GF-D8 (cell line): ENCODE results near the gene SPAG6.

Source experiments
- DNase-seq: peaks from one replicate; lab custom pipeline; 2025; lab: John Stamatoyannopoulos, UW

Gene SPAG6

GRCh38 chr10:22434521-22434920, 89.2 kb downstream of the SPAG6 start:
- no peak for DNase-seq

DNA sequence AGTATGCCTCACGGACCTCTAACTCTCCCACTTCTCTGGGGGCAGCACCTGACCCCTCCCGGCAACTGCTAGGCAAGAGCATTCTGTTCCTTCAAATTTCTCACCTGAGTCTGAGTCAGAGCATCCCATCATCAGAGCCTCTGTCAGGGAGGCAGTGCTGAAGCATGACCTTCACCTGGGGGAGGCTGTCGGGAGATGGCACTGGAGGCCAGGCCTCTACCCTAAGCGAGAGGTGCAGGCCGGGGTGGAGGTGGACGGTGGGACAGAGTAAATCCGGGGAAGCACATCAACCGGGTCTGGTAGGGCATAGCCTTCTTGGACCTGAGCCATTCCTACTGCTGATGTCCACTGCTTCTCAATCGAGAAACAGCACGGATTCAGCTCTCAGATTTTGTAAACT, 90.4 kb downstream of the SPAG6 start:
- no peak for DNase-seq

DNA sequence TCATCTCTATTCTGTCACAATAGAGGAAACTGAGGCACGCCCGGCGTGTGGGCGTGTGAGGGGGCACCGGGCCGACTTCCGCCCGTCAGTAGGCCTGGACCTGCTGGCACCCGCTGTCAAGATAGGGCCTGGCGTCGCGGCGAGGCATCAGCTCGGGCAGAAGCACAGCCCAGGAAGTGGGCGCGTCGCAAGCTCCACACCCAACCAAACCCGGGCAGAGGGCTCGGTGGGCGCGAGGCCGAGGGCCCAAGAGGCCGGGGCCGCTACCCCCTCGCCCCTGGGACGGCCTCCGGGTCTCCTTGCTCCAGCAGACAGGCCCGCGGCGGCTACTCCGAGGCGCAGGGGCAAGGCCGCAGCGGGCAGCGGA, 91.2 kb downstream of the SPAG6 start:
- no peak for DNase-seq

- peak; percentile 65 for DNase-seq
These were observed 91.8 kb downstream of the SPAG6 start for GRCh38 chr10:22436893-22437619.

DNA sequence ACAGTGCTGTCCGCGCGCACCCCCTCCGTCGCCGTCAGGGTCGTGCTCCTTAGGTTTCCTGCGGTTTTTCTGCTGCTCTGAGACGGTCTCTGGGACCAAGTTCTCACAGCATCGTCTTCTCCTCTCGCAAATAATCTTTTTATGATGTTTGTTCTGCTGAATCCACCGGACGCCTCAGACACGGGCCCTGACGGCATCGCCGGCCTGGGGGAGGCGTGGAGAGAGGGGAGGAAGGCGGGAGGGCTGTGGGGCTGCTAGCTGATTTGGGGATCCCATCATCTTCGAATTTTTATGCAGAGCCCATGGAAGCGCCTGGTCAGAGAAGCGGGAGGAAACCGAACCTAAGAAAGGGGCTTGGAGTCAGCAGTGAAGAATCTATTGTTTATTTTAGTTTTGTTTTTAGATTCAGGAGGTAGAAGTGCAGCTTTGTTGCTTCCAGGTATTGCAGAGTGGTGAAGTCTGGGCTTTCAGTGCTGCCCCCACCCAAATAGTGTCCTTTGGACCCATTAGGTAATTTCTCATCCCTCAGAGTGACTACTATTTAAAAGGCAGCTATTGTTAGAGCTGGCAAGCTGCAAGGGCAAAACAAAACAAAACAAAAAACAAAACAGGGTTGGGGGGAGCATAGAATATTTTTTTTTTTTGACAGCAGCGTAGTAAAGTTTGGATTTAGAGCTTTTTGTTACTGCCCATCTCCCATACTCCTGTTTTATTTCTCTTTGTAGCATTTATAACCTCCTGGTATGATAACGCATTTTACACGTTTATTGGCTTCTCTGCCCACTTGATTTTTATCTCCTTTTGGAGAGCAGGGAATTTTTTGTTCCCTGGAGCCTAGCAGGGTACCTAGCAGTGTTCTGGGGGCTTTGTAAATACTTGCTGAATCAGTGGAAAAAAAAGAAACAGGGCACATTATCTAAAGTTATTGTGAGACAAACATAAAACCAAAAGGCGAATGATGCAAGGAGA, 92.6 kb downstream of the SPAG6 start:
- DNase-seq: no peak

GRCh38 chr10:22438711-22439110, 93.4 kb downstream of the SPAG6 start:
- no peak for DNase-seq

GRCh38 chr10:22442063-22442462, 96.8 kb downstream of the SPAG6 start:
- no peak for DNase-seq

GRCh38 chr10:22442468-22442867, 97.2 kb downstream of the SPAG6 start:
- DNase-seq: no peak

DNA sequence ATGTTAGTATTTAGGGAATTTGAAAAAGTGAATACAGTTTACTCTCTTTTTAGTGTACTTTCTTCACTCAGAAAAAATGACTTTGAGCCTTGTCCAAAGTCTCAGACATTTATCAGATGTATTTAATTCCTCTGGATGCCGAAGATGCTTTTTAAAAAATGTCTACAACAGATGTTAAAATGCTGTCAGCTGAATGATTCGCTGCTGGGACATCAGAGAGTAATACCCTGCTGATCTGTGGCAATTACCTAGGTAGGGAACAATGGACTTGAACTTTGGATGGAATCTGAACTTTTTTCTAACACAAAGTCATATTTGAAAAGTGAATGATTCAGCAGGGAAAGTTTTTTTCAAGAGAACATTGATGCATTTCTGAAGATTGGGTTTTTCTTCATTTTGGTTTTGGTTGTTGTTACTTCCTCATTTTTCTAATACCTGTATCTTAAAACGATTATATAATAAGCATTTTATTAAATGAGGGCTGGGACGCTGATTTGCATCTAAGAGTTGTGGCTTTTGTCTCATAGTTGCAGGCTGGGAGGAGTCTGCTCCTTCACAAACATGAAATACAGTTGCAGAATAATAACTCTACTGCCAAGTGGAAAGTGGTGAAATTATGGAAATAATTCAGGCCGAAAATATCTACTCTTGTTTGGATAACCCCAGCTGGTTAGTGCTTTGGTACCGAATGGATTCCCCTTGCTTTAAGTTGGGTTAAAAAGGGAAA, 98.0 kb downstream of the SPAG6 start:
- DNase-seq: no peak

GRCh38 chr10:22444219-22444788, 99.0 kb downstream of the SPAG6 start:
- DNase-seq: no peak

DNA sequence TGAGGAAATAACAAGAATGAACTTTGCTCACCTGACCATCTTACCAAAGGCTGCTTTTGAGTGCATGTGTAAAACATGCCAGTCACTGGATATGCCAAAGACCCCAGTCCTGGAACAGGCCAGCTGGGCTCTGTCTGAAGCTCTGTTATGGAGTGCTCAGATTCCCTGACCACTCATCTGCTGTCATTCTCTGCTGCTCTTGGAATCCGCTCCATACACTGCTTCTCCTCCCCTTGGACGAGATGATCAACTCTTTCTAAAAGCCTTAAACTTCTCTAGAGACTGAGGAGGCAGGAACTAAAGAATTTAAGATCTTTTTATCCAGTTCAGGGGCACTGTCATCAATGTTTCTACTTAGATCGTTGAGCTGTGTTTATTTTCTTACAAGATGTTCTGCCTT, 100.2 kb downstream of the SPAG6 start:
- no peak for DNase-seq

DNA sequence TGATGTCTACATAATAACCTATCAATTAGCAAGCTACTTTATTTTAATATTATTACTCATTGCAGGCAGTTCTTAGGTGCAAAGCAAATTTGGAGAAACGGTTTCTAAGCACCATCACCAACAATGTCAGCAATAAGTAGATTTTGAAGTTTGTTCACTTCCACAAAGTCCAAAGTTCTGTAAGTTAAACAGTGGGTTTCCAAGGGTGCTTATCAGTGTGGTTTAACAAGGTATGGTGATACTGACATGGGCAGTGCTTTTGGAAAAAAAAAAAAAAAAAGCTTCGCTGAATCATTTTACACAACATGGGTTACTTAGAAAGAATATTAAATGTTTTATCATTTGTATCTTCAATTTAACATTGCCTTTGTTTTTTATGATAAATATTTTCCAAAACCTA, 101.8 kb downstream of the SPAG6 start:
- no peak for DNase-seq

- DNase-seq: no peak
These were observed 106.0 kb downstream of the SPAG6 start for GRCh38 chr10:22451346-22451745.

DNA sequence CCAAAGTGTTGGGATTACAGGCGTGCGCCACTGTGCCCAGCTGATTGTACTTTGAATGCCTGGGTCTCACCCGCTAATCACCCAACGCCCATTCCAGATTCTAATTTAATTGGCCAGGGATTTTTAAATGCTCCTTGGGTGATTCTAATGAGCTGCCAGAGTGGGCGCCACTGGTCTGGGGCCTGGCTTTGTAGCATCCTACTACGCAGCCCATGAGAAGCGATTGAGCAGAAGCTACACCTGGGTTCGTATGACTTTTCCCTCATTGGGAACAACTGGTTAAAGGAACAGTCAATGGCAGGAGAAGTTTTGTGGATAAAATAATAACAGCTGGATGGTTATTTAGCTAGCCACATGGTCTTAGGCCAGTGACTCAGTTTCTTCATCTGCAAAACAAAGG, 108.0 kb downstream of the SPAG6 start:
- DNase-seq: no peak

DNA sequence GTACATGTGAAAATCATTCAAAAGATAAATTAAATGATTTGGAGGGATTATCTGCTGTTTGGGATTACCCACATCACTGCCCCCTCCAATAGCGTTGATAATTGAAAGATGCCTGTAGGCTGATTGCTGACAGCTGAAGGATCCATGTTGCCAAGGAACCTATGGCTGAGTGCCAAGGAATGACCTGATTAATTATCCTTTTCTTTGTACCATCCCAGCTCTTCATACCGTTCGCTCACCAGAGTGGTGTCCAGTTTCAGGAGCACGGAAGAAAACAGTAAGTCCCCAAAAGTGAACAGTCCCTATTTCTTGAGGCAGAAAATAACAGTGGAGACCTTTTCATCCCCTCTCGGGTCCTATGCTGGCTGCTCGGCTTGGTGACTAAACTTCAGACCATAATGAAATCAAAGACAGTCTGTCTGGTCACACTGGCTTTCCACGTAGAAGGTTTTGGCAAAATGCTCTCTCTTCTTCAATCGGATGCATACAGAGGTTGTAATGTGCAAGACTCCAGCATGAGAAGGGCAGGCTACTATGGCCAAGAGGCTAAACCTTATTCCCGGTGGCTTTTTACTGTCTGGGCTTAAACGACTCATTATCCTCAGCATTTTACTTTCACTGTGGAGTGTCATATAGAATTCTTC, 108.8 kb downstream of the SPAG6 start:
- no peak for DNase-seq

DNA sequence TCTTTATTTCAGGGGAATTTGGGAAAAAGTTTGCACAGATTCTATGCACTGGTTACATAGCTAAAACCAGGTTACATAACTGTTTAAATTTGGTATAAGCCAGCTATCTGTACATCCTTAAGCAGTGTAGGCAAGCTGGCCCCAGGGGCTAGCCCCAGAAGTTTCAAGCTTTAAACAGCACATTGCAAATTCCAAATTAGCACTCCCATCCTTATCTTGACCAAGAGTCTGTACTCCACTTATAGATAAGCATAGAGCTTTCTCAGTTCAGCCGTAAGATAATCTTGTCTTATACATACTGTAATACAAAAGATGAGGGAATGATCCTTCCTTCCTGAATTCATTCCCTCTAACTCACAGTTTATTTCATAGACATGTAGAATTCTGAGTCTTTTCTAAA, 109.3 kb downstream of the SPAG6 start:
- no peak for DNase-seq

DNA sequence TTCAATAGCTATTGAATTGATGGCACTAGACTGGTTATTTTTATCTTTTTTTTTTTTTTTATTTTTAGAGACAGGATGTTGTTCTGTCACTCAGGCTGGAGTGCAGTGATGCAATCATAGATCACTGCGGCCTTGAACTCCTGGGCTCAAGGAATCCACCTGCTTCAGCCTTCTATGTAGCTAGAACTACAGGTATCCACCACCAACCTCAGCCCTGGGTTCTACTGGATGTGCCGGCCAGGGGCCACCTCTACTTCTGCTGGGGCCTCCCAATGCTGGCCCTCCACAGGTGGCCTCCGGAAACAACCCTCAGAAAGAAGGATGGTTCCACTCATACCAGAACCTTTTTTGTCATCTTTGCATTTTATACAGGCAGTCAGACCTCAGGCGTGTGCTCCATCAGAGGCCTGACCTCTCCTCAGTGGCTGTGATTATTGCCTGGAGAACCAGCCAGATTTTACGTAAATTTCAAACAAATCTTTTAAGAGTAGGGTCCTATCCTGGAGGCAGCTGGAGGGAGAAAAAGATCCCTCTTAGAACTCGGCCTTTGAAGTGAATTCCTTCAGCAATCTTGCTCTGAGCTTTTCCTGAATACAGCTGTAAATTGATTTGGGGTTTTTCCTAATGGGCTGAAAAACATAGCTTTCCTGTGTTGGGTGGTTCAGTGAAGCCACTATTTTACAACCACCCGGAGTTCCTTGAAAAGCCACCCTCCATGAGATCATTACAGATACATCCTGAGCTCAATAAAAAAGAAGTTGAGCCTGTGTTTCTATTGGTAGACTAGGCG, 110.0 kb downstream of the SPAG6 start:
- no peak for DNase-seq

- DNase-seq: no peak
These were observed 111.2 kb downstream of the SPAG6 start for GRCh38 chr10:22456486-22456885.

- DNase-seq: no peak
These were observed 113.2 kb downstream of the SPAG6 start for GRCh38 chr10:22458272-22459038.

DNA sequence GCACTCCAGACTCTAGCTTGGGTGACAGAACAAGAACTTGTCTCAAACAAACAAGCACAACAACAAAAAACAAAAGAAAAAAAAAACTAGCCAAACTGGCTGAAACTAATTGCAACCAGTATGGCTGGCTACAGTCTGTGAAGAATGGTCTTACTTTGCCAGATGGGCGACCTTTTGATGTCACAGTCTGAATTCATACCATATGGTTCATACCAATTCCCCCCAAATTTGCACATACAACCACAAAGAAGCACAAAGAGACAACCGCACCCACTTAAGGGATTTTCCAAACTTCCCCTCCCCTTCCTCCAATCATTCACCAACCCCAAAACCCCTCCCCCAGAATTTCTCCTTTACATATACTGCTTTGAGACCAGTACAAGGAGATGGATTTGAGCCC, 114.2 kb downstream of the SPAG6 start:
- no peak for DNase-seq
